AG09309 (cell line): Measurements from ENCODE around the gene ZYG11B.
"Not testable (repeated sequence)": the region's sequence is repeated elsewhere in the genome, so short reads cannot be mapped to it uniquely, and the experiment has no call there.

Source experiments
- DNase-seq: peaks from one replicate; pipeline ENCODE4 v3.0.0-alpha.2; 2010; ENCODE audit warnings: low read depth
- H3K4me3 ChIP-seq: 2 replicates; pipeline ENCODE4 v1.5.1; 2011; ENCODE audit warnings: mild to moderate bottlenecking, low read depth, low read length, moderate library complexity; ENCODE audit not compliant: control insufficient read depth
- CTCF ChIP-seq: IDR thresholded peaks from 2 replicates; pipeline ENCODE4 v1.5.1; 2011; ENCODE audit warnings: mild to moderate bottlenecking, low read depth, low read length, inconsistent platforms; ENCODE audit not compliant: insufficient read depth, control insufficient read depth; ENCODE audit errors: missing control alignments

Gene ZYG11B

GRCh38 chr1:52825868-52826267, 99.6 kb downstream of the ZYG11B start:
- no peak for DNase-seq
- H3K4me3 ChIP-seq, result no peak overlapping the region
- TF ChIP-seq CTCF, result no peak

GRCh38 chr1:52834798-52835197, 108.5 kb downstream of the ZYG11B start:
- no peak for DNase-seq
- no peak for TF ChIP-seq CTCF
- no peak overlapping the region for H3K4me3 ChIP-seq

- no peak overlapping the region for H3K4me3 ChIP-seq
These were observed 109.8 kb downstream of the ZYG11B start for GRCh38 chr1:52836035-52836434.

GRCh38 chr1:52839175-52839574, 112.9 kb downstream of the ZYG11B start:
- not testable (repeated sequence) for DNase-seq, H3K4me3 ChIP-seq

More at GRCh38 chr1:52836035-52836434, 109.8 kb downstream of the ZYG11B start:
- no peak for DNase-seq
- no peak for TF ChIP-seq CTCF

- TF ChIP-seq CTCF, result no peak
- H3K4me3 ChIP-seq, result peak within 1 kb of the TSS; percentile 56
- no peak for DNase-seq
These were observed 116.5 kb downstream of the ZYG11B start, which contains the start of gene ZYG11A for GRCh38 chr1:52842643-52843310. ZYG11A (plus strand) TSS chr1:52842760; CDS start chr1:52842884, 124 bp downstream.

- not testable (repeated sequence) for DNase-seq, H3K4me3 ChIP-seq
These were observed 118.9 kb downstream of the ZYG11B start for GRCh38 chr1:52845119-52845518.

- DNase-seq, result no peak
- no peak for TF ChIP-seq CTCF
- H3K4me3 ChIP-seq, result no peak overlapping the region
These were observed 122.2 kb downstream of the ZYG11B start for GRCh38 chr1:52848423-52848822.

GRCh38 chr1:52850951-52851350, 124.7 kb downstream of the ZYG11B start:
- H3K4me3 ChIP-seq, result no peak overlapping the region
- DNase-seq, result no peak
- TF ChIP-seq CTCF, result no peak
